Measurements from ENCODE around the gene MMP7.

Gene MMP7

GRCh38 chr11:102527041-102527440, 3.5 kb downstream of the MMP7 start:
- TF ChIP-seq, protein P1, sequence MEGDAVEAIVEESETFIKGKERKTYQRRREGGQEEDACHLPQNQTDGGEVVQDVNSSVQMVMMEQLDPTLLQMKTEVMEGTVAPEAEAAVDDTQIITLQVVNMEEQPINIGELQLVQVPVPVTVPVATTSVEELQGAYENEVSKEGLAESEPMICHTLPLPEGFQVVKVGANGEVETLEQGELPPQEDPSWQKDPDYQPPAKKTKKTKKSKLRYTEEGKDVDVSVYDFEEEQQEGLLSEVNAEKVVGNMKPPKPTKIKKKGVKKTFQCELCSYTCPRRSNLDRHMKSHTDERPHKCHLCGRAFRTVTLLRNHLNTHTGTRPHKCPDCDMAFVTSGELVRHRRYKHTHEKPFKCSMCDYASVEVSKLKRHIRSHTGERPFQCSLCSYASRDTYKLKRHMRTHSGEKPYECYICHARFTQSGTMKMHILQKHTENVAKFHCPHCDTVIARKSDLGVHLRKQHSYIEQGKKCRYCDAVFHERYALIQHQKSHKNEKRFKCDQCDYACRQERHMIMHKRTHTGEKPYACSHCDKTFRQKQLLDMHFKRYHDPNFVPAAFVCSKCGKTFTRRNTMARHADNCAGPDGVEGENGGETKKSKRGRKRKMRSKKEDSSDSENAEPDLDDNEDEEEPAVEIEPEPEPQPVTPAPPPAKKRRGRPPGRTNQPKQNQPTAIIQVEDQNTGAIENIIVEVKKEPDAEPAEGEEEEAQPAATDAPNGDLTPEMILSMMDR (IDR thresholded peaks at IDR 0.05; ENCODE audit: low read depth, low read length, missing control alignments), result no peak
- no peak for DNase-seq (ENCODE audit: low read depth)
- H3K4me3 ChIP-seq (ENCODE audit: low read depth, low read length), result no peak overlapping the region

GRCh38 chr11:102523887-102524286, 6.7 kb downstream of the MMP7 start:
- DNase-seq (ENCODE audit: low read depth), result no peak
- H3K4me3 ChIP-seq (ENCODE audit: low read depth, low read length), result no peak overlapping the region
- TF ChIP-seq, protein P1 (IDR thresholded peaks at IDR 0.05; ENCODE audit: low read depth, low read length, missing control alignments), result no peak

DNA sequence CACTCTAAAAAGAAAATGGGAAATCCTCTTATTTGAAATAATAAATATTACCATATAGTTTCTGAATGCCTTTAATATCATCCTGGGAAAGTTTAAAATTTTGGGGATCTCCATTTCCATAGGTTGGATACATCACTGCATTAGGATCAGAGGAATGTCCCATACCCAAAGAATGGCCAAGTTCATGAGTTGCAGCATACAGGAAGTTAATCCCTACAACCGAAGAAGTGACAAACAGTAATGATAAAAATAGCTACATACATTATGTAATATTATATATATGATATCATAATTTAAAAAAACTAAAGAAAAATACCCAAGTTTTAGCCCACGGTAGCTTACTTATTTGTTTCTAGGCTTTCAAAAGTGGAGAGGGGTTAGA, 7.4 kb downstream of the MMP7 start:
- DNase-seq (ENCODE audit: low read depth), result no peak
- TF ChIP-seq, protein P1 (IDR thresholded peaks at IDR 0.05; ENCODE audit: low read depth, low read length, missing control alignments), result no peak
- no peak overlapping the region for H3K4me3 ChIP-seq (ENCODE audit: low read depth, low read length)

- TF ChIP-seq, protein P1 (IDR thresholded peaks at IDR 0.05; ENCODE audit: low read depth, low read length, missing control alignments), result no peak
- H3K4me3 ChIP-seq (ENCODE audit: low read depth, low read length), result no peak overlapping the region
- no peak for DNase-seq (ENCODE audit: low read depth)
Observed at GRCh38 chr11:102522312-102523188, 8.0 kb downstream of the MMP7 start.

- DNase-seq (ENCODE audit: low read depth), result no peak
- H3K4me3 ChIP-seq (ENCODE audit: low read depth, low read length), result no peak overlapping the region
- TF ChIP-seq, protein P1 (IDR thresholded peaks at IDR 0.05; ENCODE audit: low read depth, low read length, missing control alignments), result no peak
Observed at GRCh38 chr11:102521121-102521520, 9.4 kb downstream of the MMP7 start.

GRCh38 chr11:102520514-102520913, 10.0 kb downstream of the MMP7 start:
- H3K4me3 ChIP-seq (ENCODE audit: low read depth, low read length), result no peak overlapping the region
- TF ChIP-seq, protein P1 (IDR thresholded peaks at IDR 0.05; ENCODE audit: low read depth, low read length, missing control alignments), result no peak
- DNase-seq (ENCODE audit: low read depth), result no peak

Data from GM12864 (cell line).